ENCODE measurements around the gene ADAP2. TPM values are rescaled to one million over a fixed set of nuclear protein-coding genes. Genes with fewer than 3 reads are reported as not detected.
"Not testable (repeated sequence)": the region's sequence is repeated elsewhere in the genome, so short reads cannot be mapped to it uniquely, and the experiment has no call there.

ADAP2 gene
- total and polyA plus RNA-seq, 2 of the 8 experiments (the other 6 are each of a cell fraction or from before 2014, with no cell fraction given) = 0.76 to 1.1 TPM

DNA sequence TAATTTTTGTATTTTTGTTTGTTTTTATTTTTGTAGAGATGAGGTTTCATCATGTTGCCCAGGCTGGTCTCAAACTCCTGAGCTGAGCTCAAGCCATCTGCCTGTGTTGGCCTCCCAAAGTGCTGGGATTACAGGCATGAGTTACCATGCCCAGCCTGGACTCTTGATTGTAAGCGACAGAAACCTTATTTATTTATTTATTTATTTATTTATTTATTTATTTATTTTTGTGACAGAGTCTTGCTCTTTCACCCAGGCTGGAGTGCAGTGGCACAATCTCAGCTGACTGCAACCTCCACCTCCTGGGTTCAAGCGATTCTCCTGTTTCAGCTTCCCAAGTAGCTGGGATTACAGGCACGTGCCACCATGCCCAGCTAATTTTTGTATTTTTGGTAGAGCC is 8.1 kb downstream of the ADAP2 start:
- CTCF ChIA-PET (ENCODE audit: partially characterized antibody) = interaction anchor here (0.7 to 1.4 kb wide), 2 partner anchors 10 to 13 kb away, joined by 3 read pairs; no protein-coding TSS in a partner anchor
- H2BK20ac ChIP-seq (ENCODE audit: low read length) = not testable (repeated sequence)

More for the DNA sequence above, 8.1 kb downstream of the ADAP2 start:
- 85% methylated on average over 3 of the region's 3 CpGs; no CpG with 5 or more reads in 1 of the 2 experiments for whole genome bisulfite sequencing, 2 experiments (ENCODE audit: extremely low coverage in 1 of 2, insufficient coverage in 1 of 2, insufficient read length in 1 of 2, insufficient replicate concordance in 2 of 2, low coverage in 1 of 2, low lambda C conversion rate in 2 of 2, missing lambda C conversion rate in 1 of 2)
- not testable (repeated sequence) for H3K23me2 ChIP-seq (ENCODE audit: low read depth, low read length); H4K91ac ChIP-seq (replicated peaks; ENCODE audit: insufficient read length, low read length); H2AK5ac ChIP-seq (ENCODE audit: low read depth, low read length); H2BK15ac ChIP-seq (ENCODE audit: low read length); H3K4me3 ChIP-seq (ENCODE audit: extremely low read depth in 1 of 4, insufficient read depth in 2 of 4, low read depth in 3 of 4, low read length in 4 of 4); H3K9me3 ChIP-seq (ENCODE audit: insufficient read depth in 2 of 2, low read depth in 1 of 2, low read length in 1 of 2); DNase-seq (ENCODE audit: low read depth in 1 of 2, low spot score in 2 of 2); H3K27me3 ChIP-seq (replicated peaks in 1 of 4; ENCODE audit: control insufficient read depth in 3 of 4, extremely low read depth in 1 of 4, insufficient read depth in 3 of 4, low read length in 3 of 4); H3K79me2 ChIP-seq (ENCODE audit: control insufficient read depth in 1 of 2, insufficient read depth in 2 of 2, low read length in 2 of 2); H3K18ac ChIP-seq (ENCODE audit: extremely low read depth, low read length); H3K56ac ChIP-seq (replicated peaks; ENCODE audit: insufficient read length, low read depth, low read length); H3K4me2 ChIP-seq (ENCODE audit: insufficient read depth in 1 of 2, low read depth in 2 of 2, low read length in 2 of 2); FAIRE-seq; H3K9ac ChIP-seq (replicated peaks in 1 of 4; ENCODE audit: extremely low read depth in 1 of 4, low read depth in 3 of 4, low read length in 3 of 4); H2AFZ ChIP-seq (ENCODE audit: low read length); H4K20me1 ChIP-seq (replicated peaks in 1 of 2; ENCODE audit: control insufficient read depth in 1 of 2, insufficient read depth in 2 of 2, low read length in 2 of 2); H2BK5ac ChIP-seq (ENCODE audit: low read depth, low read length); H3K36me3 ChIP-seq (ENCODE audit: control insufficient read depth in 2 of 4, insufficient read depth in 4 of 4, low read length in 3 of 4); H2BK12ac ChIP-seq (ENCODE audit: low read depth, low read length); H3K23ac ChIP-seq (ENCODE audit: insufficient read length); H3K27ac ChIP-seq (ENCODE audit: low read depth, low read length); H3K14ac ChIP-seq (ENCODE audit: insufficient read length); H4K8ac ChIP-seq (ENCODE audit: extremely low read depth, insufficient read depth, low read length); H3K4ac ChIP-seq (replicated peaks; ENCODE audit: insufficient read length, low read depth, low read length); H2BK120ac ChIP-seq (replicated peaks; ENCODE audit: low read depth, low read length); H3K79me1 ChIP-seq (ENCODE audit: low read depth, low read length); H4K5ac ChIP-seq (ENCODE audit: insufficient read length, low read depth, low read length); H3K4me1 ChIP-seq (replicated peaks in 1 of 4; ENCODE audit: control insufficient read depth in 3 of 4, insufficient read depth in 4 of 4, low read length in 3 of 4)
- POLR2A ChIA-PET (ENCODE audit: partially characterized antibody) = interaction anchor here (0.6 kb wide), 1 partner anchor 57 kb away, joined by 3 read pairs; no protein-coding TSS in a partner anchor

Measured in H1 (cell line).